Astrocyte (in vitro differentiated cells and primary cell): ENCODE measurements around the gene ASB6. TPM values are rescaled to one million over a fixed set of nuclear protein-coding genes. Genes with fewer than 3 reads are reported as not detected.
A peak's percentile ranks its signal among the peaks of the same experiment; 100 is the strongest.

Experiments used
- DNase-seq: peaks from one replicate; pipeline ENCODE4 v3.0.0-alpha.2; 2010; ENCODE audit warnings: low read depth
- FAIRE-seq: peaks from 2 replicates; lab custom pipeline; 2011; peaks lifted over from hg19 to GRCh38; lab: Jason Lieb, UNC
- H2AFZ ChIP-seq: 2 replicates; pipeline ENCODE4 v1.6.0; 2012; ENCODE audit warnings: low read depth, low read length, inconsistent platforms
- H3K27ac ChIP-seq: 2 replicates; pipeline ENCODE4 v1.5.1; 2011; ENCODE audit warnings: low read depth, low read length, inconsistent platforms
- H3K27me3 ChIP-seq: 2 replicates; pipeline ENCODE4 v1.6.0; 2011; ENCODE audit warnings: low read length, inconsistent platforms; ENCODE audit not compliant: insufficient read depth
- H3K36me3 ChIP-seq: 2 replicates; pipeline ENCODE4 v1.5.1; 2011; ENCODE audit warnings: low read length, inconsistent platforms; ENCODE audit not compliant: insufficient read depth
- H3K4me1 ChIP-seq: 2 replicates; pipeline ENCODE4 v1.5.1; 2011; ENCODE audit warnings: low read length, inconsistent platforms; ENCODE audit not compliant: insufficient read depth
- H3K4me2 ChIP-seq: 2 replicates; pipeline ENCODE4 v1.6.0; 2012; ENCODE audit warnings: low read length, inconsistent platforms
- H3K4me3 ChIP-seq: 2 replicates; pipeline ENCODE4 v1.5.1; 2011; ENCODE audit warnings: low read depth, mild to moderate bottlenecking, low read length, inconsistent platforms; ENCODE audit not compliant: insufficient read depth
- H3K79me2 ChIP-seq: 2 replicates; pipeline ENCODE4 v1.6.0; 2012; ENCODE audit warnings: mild to moderate bottlenecking, low read length, inconsistent platforms; ENCODE audit not compliant: insufficient read depth
- H3K9ac ChIP-seq: 2 replicates; pipeline ENCODE4 v1.6.0; 2012; ENCODE audit warnings: mild to moderate bottlenecking, low read length, inconsistent platforms
- H3K9me3 ChIP-seq: 2 replicates; pipeline ENCODE4 v1.5.1; 2012; ENCODE audit warnings: low read depth, mild to moderate bottlenecking, low read length, inconsistent platforms; ENCODE audit not compliant: insufficient read depth
- H4K20me1 ChIP-seq: 2 replicates; pipeline ENCODE4 v1.6.0; 2012; ENCODE audit warnings: low read length, inconsistent platforms; ENCODE audit not compliant: insufficient read depth
- H3K27ac Mint-ChIP-seq: one replicate; pipeline ENCODE4 v1.8.0; 2021; ENCODE audit warnings: mild to moderate bottlenecking, mixed read lengths; ENCODE audit not compliant: unreplicated experiment
- H3K27me3 Mint-ChIP-seq: one replicate; pipeline ENCODE4 v1.8.0; 2021; ENCODE audit warnings: low read depth, mixed read lengths; ENCODE audit not compliant: unreplicated experiment
- H3K36me3 Mint-ChIP-seq: one replicate; pipeline ENCODE4 v1.8.0; 2021; ENCODE audit warnings: low read depth, mixed read lengths; ENCODE audit not compliant: unreplicated experiment
- H3K4me1 Mint-ChIP-seq: one replicate; pipeline ENCODE4 v1.8.0; 2021; ENCODE audit warnings: low read depth, mixed read lengths; ENCODE audit not compliant: unreplicated experiment
- H3K4me3 Mint-ChIP-seq: one replicate; pipeline ENCODE4 v1.8.0; 2021; ENCODE audit warnings: mild to moderate bottlenecking, moderate library complexity, mixed read lengths; ENCODE audit not compliant: unreplicated experiment
- H3K9me3 Mint-ChIP-seq: one replicate; pipeline ENCODE4 v1.8.0; 2021; ENCODE audit warnings: mild to moderate bottlenecking, mixed read lengths; ENCODE audit not compliant: unreplicated experiment
- CTCF ChIP-seq: IDR thresholded peaks from 2 replicates; pipeline ENCODE4 v1.5.1; 2011; ENCODE audit warnings: low read depth, mild to moderate bottlenecking, inconsistent platforms, low read length, moderate library complexity; ENCODE audit not compliant: insufficient read depth
- EZH2 ChIP-seq: IDR thresholded peaks from 2 replicates; pipeline ENCODE4 v1.6.1; 2012; ENCODE audit warnings: mild to moderate bottlenecking, low read length, inconsistent platforms; ENCODE audit not compliant: insufficient read depth
- total RNA-seq: library from RNA; stranded (reverse); gene quantifications from 2 replicates; pipeline ENCODE4 v1.2.1, GENCODE V29; 2021

Gene ASB6
- total RNA-seq, 1 donor from 2014 or later = 24.3 TPM

- FAIRE-seq (no peak), DNase-seq (no peak)
- Mint-ChIP-seq H3K4me1 (peaks cover 49% of the 10 kb centered on the region), H3K9me3 (no peaks in the 10 kb centered on the region), H3K4me3 (no peak overlapping the region), H3K36me3 (peaks cover 12% of the 10 kb centered on the region), H3K27ac (no peak overlapping the region), H3K27me3 (no peaks in the 10 kb centered on the region)
- Histone ChIP-seq H3K4me3 (no peak overlapping the region), H3K79me2 (peaks cover 85% of the 10 kb centered on the region), H3K36me3 (peaks cover 9% of the 10 kb centered on the region), H3K4me1 (peaks cover 50% of the 10 kb centered on the region), H4K20me1 (peaks cover 79% of the 10 kb centered on the region), H3K27me3 (no peaks in the 10 kb centered on the region), H3K27ac (no peak overlapping the region), H3K4me2 (peak overlapping the region; percentile 97), H2AFZ (no peak overlapping the region), H3K9me3 (no peaks in the 10 kb centered on the region), H3K9ac (no peak overlapping the region)
- no peak for TF ChIP-seq EZH2
- no peak for TF ChIP-seq CTCF
Observed at GRCh38 chr9:129629251-129629820, 12.6 kb downstream of the ASB6 start.

GRCh38 chr9:129628709-129629108 lies 13.2 kb downstream of the ASB6 start:
- H3K4me3 ChIP-seq = no peak overlapping the region
- H4K20me1 ChIP-seq = peaks cover 74% of the 10 kb centered on the region
- H3K4me1 ChIP-seq = peaks cover 54% of the 10 kb centered on the region
- H3K36me3 Mint-ChIP-seq = peaks cover 11% of the 10 kb centered on the region
- H2AFZ ChIP-seq = no peak overlapping the region
- H3K4me1 Mint-ChIP-seq = peaks cover 51% of the 10 kb centered on the region
- H3K9me3 Mint-ChIP-seq = no peaks in the 10 kb centered on the region
- H3K36me3 ChIP-seq = peaks cover 5% of the 10 kb centered on the region
- peak overlapping the region; percentile 97 for H3K4me2 ChIP-seq
- H3K9me3 ChIP-seq = no peaks in the 10 kb centered on the region
- no peak overlapping the region for H3K27ac ChIP-seq
- H3K79me2 ChIP-seq = peaks cover 78% of the 10 kb centered on the region
- FAIRE-seq (no peak), DNase-seq (no peak)
- TF ChIP-seq EZH2 (no peak), CTCF (no peak)
- H3K4me3 Mint-ChIP-seq = peak overlapping the region; percentile 90
- no peaks in the 10 kb centered on the region for H3K27me3 ChIP-seq
- no peaks in the 10 kb centered on the region for H3K27me3 Mint-ChIP-seq
- peak overlapping the region; percentile 93 for H3K9ac ChIP-seq
- H3K27ac Mint-ChIP-seq = peak overlapping the region; percentile 22
